ENCODE measurements around the gene CAPN14.

Gene CAPN14

GRCh38 chr2:31240381-31241365 lies 23.4 kb upstream of the CAPN14 start:
- FAIRE-seq, result no peak

GRCh38 chr2:31239593-31240177 lies 22.4 kb upstream of the CAPN14 start:
- no peak for FAIRE-seq

- FAIRE-seq, result no peak
Measured at GRCh38 chr2:31238906-31239592, 21.7 kb upstream of the CAPN14 start.

GRCh38 chr2:31238126-31238905 lies 21.0 kb upstream of the CAPN14 start:
- FAIRE-seq, result no peak

GRCh38 chr2:31237348-31238017 lies 20.2 kb upstream of the CAPN14 start:
- no peak for FAIRE-seq

- FAIRE-seq, result no peak
Measured at GRCh38 chr2:31236433-31237205, 19.3 kb upstream of the CAPN14 start.

- FAIRE-seq, result no peak
Measured at GRCh38 chr2:31235504-31235902, 18.2 kb upstream of the CAPN14 start.

GRCh38 chr2:31234683-31235503 lies 17.6 kb upstream of the CAPN14 start:
- FAIRE-seq, result no peak

GRCh38 chr2:31233741-31234682 lies 16.7 kb upstream of the CAPN14 start, which contains the start of gene EHD3:
Gene EHD3, plus strand, starts transcription at chr2:31234152. Its CDS starts 470 bp downstream, at chr2:31234622.
- FAIRE-seq, result no peak

GRCh38 chr2:31233231-31233630 lies 15.9 kb upstream of the CAPN14 start:
- FAIRE-seq, result no peak

GRCh38 chr2:31232586-31232985 lies 15.3 kb upstream of the CAPN14 start:
- FAIRE-seq, result no peak

- no peak for FAIRE-seq
Measured at GRCh38 chr2:31231571-31232302, 14.4 kb upstream of the CAPN14 start.

GRCh38 chr2:31230751-31231150 lies 13.4 kb upstream of the CAPN14 start:
- no peak for FAIRE-seq

- no peak for FAIRE-seq
Measured at GRCh38 chr2:31228717-31229116, 11.4 kb upstream of the CAPN14 start.

- FAIRE-seq, result no peak
Measured at GRCh38 chr2:31227711-31228125, 10.4 kb upstream of the CAPN14 start.

GRCh38 chr2:31227110-31227509 lies 9.8 kb upstream of the CAPN14 start:
- FAIRE-seq, result no peak

GRCh38 chr2:31226266-31226665 lies 9.0 kb upstream of the CAPN14 start:
- no peak for FAIRE-seq

GRCh38 chr2:31223749-31224148 lies 6.4 kb upstream of the CAPN14 start:
- no peak for FAIRE-seq
